HG03045 (cell line): ENCODE data around the gene GPR55.
A peak's percentile ranks its signal among the peaks of the same experiment; 100 is the strongest.
"Not testable (repeated sequence)": the region's sequence is repeated elsewhere in the genome, so short reads cannot be mapped to it uniquely, and the experiment has no call there.

Source experiments
- ATAC-seq: cut with Tn5 transposase; IDR thresholded peaks from one replicate; pipeline ENCODE4 v1.9.1; 2021; ENCODE audit warnings: mild to moderate bottlenecking, moderate library complexity; ENCODE audit not compliant: unreplicated experiment

The GPR55 gene

GRCh38 chr2:230951396-230951795 lies 26.4 kb upstream of the GPR55 start:
- no peak for ATAC-seq

GRCh38 chr2:230950874-230951339 lies 25.9 kb upstream of the GPR55 start:
- no peak for ATAC-seq

DNA sequence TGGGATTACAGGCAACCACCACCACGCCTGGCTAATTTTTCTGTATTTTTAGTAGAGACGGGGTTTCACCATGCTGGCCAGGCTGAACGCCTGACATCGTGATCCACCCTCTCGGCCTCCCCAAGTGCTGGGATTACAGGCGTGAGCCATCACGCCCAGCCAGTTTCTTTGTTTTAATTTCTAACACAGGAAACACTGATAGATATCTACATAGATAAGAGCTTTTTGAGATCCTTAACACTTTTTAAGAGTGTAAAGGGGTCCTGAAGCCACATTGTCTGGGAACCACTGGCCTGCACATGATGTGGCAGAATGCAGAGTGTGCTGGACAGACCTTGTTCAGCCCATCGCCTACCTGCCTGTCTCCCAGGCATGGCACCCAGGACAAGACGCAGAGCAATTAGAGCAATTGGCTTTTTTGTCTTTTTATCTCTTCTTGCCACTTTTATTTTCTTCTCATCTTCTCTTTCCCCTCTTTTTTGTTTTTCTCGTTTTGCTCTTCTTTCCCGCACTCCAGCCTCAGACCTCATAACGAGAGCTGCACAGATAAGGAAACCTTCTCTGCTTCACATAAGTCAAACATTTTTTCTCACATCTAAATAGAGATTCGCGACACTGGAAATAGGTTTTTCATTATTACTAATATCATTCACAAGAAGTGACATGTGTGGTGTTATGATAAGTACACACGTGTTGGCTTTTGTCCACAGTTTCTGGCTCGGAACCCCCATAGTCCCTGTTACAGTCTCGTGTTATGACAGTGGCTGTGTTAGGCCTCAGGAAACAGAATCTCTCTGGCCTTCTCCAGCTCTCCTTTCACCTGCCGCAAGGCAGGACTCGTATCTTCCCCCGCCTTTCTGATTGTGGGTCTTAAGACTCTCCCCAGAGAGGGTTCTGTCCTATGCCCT lies 25.2 kb upstream of the GPR55 start:
- ATAC-seq: peak; percentile 51

DNA sequence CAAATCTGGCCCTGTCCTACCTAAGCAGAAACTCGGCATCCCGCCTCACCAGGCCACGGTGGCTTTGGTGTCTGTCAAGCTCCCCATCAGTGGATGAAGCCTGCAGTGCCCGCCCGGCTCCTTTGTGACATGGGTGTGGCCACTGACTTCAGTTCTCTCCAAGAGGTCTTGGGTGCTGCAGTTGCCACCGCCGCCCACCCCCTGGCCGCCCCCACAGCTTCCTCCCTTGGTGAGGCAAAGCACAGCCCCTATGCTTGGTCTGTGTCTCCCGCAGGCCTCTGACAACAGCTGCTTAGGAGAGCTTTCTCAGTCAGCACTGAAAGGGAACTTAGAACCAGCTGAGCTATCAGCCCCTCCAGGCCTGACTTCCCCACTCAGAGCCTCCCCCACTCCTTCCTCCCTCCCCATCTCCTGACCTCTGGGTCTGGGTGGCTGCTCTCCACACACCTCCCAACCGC lies 22.9 kb upstream of the GPR55 start:
- peak; percentile 47 for ATAC-seq

GRCh38 chr2:230947235-230947576 lies 22.2 kb upstream of the GPR55 start:
- no peak for ATAC-seq

DNA sequence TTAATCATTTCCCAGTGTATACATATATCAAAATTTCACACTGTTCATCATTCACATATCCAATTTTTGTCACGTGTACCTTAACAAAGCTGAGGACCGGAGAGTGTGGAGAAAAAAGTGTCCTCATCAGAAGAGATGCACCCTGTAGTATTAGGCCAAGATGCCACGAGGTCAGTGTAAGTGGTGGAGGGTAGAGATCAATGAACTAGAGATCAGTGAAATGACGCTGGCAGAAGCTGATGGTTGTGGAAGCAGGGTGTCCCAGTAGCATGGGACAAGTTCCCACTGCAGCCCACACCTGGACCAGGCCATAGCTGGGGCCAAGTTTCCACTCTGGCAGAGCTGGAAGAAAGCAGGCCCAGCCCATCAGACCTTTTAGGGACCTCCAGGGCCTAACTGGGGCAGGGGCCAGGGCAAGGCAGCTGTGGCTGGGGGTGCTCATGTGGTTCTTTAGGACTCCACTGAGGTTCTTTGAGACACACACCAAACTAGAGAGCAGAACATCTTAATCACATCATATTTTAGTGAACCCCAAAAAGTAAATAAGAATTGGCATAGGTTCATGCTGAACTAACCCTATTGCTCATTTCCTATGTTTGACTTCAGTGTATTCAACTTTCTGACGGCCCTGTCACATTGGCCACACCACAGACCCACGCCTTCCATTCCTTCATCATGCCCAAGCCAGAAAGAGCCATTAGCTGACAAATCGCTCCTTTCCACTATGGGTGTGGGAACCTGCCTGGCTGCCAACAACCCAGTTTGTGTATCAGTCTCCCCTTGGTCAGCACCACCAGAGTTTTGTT lies 21.6 kb upstream of the GPR55 start:
- ATAC-seq: no peak

DNA sequence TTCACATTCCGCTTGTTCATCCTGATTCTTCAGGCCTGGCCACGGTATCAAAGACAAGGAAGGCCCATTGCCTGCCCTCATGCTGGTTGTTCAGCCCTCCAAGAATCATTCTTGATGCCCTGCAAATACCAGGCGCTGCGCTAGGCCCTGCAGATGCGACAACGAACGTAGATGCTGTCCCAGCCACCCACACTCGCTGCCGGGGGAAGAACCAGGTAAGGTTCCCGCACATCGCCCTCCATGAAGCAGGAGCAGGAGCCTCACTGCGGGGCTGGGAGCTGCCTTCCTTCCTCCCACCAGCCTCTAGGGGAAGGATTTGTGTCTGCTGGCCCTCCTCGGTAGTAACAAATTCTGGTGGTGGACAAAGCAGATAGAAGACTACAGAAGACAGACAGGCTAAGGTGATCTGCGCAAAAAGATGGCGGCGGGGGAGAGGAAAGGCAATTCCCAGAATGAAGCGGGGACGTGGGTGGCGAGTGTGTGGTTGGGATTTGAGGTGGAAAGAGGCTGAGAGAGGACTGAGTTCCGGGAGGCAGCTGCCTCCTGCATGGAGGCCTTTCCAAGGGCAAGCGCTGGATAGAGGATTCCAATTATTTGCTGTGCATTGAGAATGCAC lies 19.8 kb upstream of the GPR55 start:
- no peak for ATAC-seq

GRCh38 chr2:230944123-230944653 lies 19.1 kb upstream of the GPR55 start:
- ATAC-seq: peak; percentile 35

DNA sequence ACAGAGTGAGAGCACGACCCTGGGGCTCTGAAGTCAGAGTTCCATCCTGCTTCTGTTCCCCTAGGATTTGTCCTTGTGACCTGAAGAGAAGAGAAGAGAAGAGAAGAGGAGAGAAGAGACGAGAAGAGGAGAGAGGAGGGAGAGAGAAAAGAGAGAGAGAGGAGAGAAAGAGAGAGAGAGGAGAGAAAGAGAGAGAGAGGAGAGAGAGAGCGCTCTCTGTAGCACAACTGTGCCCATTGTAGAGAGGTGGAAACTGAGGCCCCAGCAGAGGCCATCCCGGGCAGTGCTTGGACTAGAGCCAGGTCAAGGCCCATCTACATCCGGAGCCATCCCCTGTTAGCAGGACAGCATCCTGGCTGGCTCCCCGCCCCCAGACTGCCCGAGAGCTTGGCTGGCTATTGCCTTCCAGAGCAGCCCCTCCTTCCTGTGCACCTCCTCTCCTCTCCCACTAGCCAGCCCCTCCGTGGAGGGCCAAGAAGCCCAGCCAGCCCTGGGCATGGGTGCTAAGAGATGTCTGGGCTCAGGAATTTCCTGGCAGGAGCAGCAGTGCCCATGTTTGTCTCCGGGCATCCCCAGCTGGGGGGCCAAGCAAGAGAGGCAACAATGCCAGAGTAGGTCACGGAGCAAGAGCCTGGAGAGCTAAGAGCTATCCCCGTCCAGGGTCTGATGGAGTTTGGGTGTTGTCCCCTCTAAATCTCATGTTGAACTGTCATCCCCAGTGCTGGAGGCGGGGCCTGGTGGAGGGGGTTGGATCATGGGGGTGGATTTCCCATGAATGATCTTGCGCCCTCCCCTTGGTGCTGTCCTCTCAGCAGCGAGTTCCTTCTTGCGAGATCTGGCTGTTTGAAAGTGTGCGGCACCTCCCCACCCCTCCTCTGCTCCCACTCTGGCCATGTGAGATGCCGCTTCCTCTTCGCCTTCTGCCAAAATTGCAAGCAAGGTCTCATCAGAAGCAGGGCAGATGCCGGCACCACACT lies 18.2 kb upstream of the GPR55 start:
- peak; percentile 60 for ATAC-seq

DNA sequence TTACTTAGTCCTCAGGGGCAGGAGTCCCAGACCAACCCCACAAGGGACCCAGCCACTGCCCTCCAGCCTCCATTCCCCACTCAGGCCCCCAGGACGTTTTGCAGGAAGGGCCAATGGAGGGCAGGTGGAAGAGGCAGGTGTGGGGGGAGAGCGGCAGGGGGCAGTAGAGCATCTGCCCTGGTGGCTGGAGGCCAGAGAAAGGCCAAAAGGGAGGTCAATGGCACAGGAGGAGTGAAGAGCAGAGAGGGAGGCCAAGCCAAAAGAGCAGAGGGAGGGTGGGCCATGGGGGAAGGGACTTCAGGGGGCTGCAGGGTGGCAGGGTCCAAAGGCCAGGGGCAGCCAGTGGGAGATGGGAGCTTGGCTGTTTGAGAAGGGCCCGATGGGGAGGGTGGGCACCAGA lies 17.3 kb upstream of the GPR55 start:
- ATAC-seq: no peak

GRCh38 chr2:230941202-230942180 lies 16.4 kb upstream of the GPR55 start:
- ATAC-seq: no peak

GRCh38 chr2:230940471-230940815 lies 15.4 kb upstream of the GPR55 start:
- ATAC-seq: no peak

GRCh38 chr2:230939691-230940470 lies 14.8 kb upstream of the GPR55 start:
- no peak for ATAC-seq

- no peak for ATAC-seq
These were observed 14.1 kb upstream of the GPR55 start for GRCh38 chr2:230939066-230939591.

GRCh38 chr2:230938516-230939065 lies 13.5 kb upstream of the GPR55 start:
- no peak for ATAC-seq

- no peak for ATAC-seq
These were observed 13.1 kb upstream of the GPR55 start for GRCh38 chr2:230938098-230938497.

GRCh38 chr2:230937362-230937761 lies 12.3 kb upstream of the GPR55 start:
- no peak for ATAC-seq

DNA sequence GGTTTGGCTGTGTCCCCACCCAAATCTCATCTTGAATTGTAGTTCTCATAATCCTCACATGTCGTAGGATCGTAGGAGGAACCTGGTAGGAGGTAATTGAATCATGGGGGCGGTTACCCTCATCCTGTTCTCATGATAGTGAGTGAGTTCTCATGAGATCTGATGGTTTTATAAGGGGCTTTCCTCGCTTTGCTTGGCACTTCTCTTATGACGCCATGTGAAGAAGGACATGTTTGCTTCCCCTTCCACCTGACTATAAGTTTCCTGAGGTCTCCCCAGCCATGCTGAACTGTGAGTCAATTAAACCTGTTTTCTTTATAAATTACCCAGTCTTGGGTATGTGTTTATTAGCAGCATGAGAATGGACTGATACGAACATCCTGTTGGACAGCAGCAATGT lies 11.2 kb upstream of the GPR55 start:
- ATAC-seq: not testable (repeated sequence)
